NCI-H510A treated with DMSO at 0.1 percent for 48 hours (cell line): ENCODE data around the gene SMARCC1.

Experiments
- DNase-seq: peaks from one replicate; lab custom pipeline; 2025; lab: John Stamatoyannopoulos, UW

Gene SMARCC1

GRCh38 chr3:47586746-47587145 lies 194.9 kb downstream of the SMARCC1 start:
- no peak for DNase-seq

GRCh38 chr3:47583320-47584075 lies 198.2 kb downstream of the SMARCC1 start:
- DNase-seq, result no peak

- DNase-seq, result no peak
These were observed 199.9 kb downstream of the SMARCC1 start for GRCh38 chr3:47581835-47582234.

- no peak for DNase-seq
These were observed 200.3 kb downstream of the SMARCC1 start for GRCh38 chr3:47581422-47581821.

- DNase-seq, result no peak
These were observed 201.2 kb downstream of the SMARCC1 start for GRCh38 chr3:47580481-47580880.

- DNase-seq, result no peak
These were observed 201.8 kb downstream of the SMARCC1 start for GRCh38 chr3:47579875-47580274.

GRCh38 chr3:47578691-47579632 lies 202.7 kb downstream of the SMARCC1 start, which contains the start of gene CSPG5:
CSPG5 (minus strand) TSS chr3:47578865; CDS start chr3:47578693, 172 bp downstream.
- DNase-seq, result no peak

- DNase-seq, result no peak
These were observed 203.5 kb downstream of the SMARCC1 start for GRCh38 chr3:47578119-47578632.

- DNase-seq, result no peak
These were observed 204.0 kb downstream of the SMARCC1 start for GRCh38 chr3:47577583-47578118.

- DNase-seq, result no peak
These were observed 208.2 kb downstream of the SMARCC1 start for GRCh38 chr3:47573190-47574172.

- no peak for DNase-seq
These were observed 210.1 kb downstream of the SMARCC1 start for GRCh38 chr3:47571391-47572175.

- DNase-seq, result no peak
These were observed 212.8 kb downstream of the SMARCC1 start for GRCh38 chr3:47568901-47569300.

- DNase-seq, result no peak
These were observed 214.5 kb downstream of the SMARCC1 start for GRCh38 chr3:47567149-47567548.

GRCh38 chr3:47566667-47567066 lies 215.0 kb downstream of the SMARCC1 start:
- DNase-seq, result no peak

- DNase-seq, result no peak
These were observed 215.8 kb downstream of the SMARCC1 start for GRCh38 chr3:47565734-47566550.

- DNase-seq, result no peak
These were observed 225.3 kb downstream of the SMARCC1 start for GRCh38 chr3:47556351-47556750.

GRCh38 chr3:47554335-47554734 lies 227.4 kb downstream of the SMARCC1 start:
- no peak for DNase-seq

GRCh38 chr3:47553407-47553806 lies 228.3 kb downstream of the SMARCC1 start:
- DNase-seq, result no peak

- no peak for DNase-seq
These were observed 239.1 kb downstream of the SMARCC1 start for GRCh38 chr3:47542471-47543173.
